WTC11 (cell line): ENCODE results near the gene UBN1. TPM values are rescaled to one million over a fixed set of nuclear protein-coding genes. Genes with fewer than 3 reads are reported as not detected.

Source experiments
- ATAC-seq: fragments of 200-7000 bp; cut with Tn5 transposase; 2 replicates; pipeline ENCODE4 v1.10.0; 2021; ENCODE audit warnings: mild to moderate bottlenecking, moderate library complexity
- CTCF ChIA-PET: fragments of 300-600 bp; sonication (Branson Sonifier 250); formaldehyde crosslinking; loops from one replicate; lab custom pipeline; 2021; ENCODE audit warnings: antibody characterized with exemption; lab: Charles Lee
- POLR2A ChIA-PET: fragments of 350-600 bp; sonication (Branson Sonifier 250); formaldehyde crosslinking; loops from one replicate; lab custom pipeline; 2021; ENCODE audit warnings: antibody characterized with exemption; lab: Charles Lee
- DNase-seq: peaks from one replicate; pipeline ENCODE4 v3.0.0; 2021; ENCODE audit warnings: low spot score
- H3K27ac Mint-ChIP-seq: 2 replicates; pipeline ENCODE4 v1.8.0; 2021; ENCODE audit warnings: mixed read lengths
- H3K27me3 Mint-ChIP-seq: 2 replicates; pipeline ENCODE4 v1.8.0; 2021; ENCODE audit warnings: low read depth, mild to moderate bottlenecking, moderate library complexity, mixed read lengths
- H3K36me3 Mint-ChIP-seq: 2 replicates; pipeline ENCODE4 v1.8.0; 2021; ENCODE audit warnings: mixed read lengths
- H3K4me1 Mint-ChIP-seq: 2 replicates; pipeline ENCODE4 v1.8.0; 2022; ENCODE audit warnings: mixed read lengths
- H3K4me3 Mint-ChIP-seq: 2 replicates; pipeline ENCODE4 v1.8.0; 2021; ENCODE audit warnings: mild to moderate bottlenecking, moderate library complexity, mixed read lengths
- H3K9me3 Mint-ChIP-seq: 2 replicates; pipeline ENCODE4 v1.8.0; 2021; ENCODE audit warnings: mixed read lengths
- ATF1 ChIP-seq: sonication (generic); formaldehyde crosslinking; IDR thresholded peaks from 2 replicates; pipeline ENCODE4 v1.8.1; 2023; ENCODE audit warnings: mild to moderate bottlenecking, moderate library complexity, missing genetic modification reagents
- CBFB ChIP-seq: sonication (generic); formaldehyde crosslinking; IDR thresholded peaks from 2 replicates; pipeline ENCODE4 v1.8.1; 2022; ENCODE audit warnings: mild to moderate bottlenecking, low read depth, missing genetic modification reagents
- CREM ChIP-seq: sonication (generic); formaldehyde crosslinking; IDR thresholded peaks from 2 replicates; pipeline ENCODE4 v1.8.1; 2022; ENCODE audit warnings: mild to moderate bottlenecking, missing genetic modification reagents, moderate library complexity
- FOXJ3 ChIP-seq: sonication (generic); formaldehyde crosslinking; IDR thresholded peaks from 2 replicates; pipeline ENCODE4 v1.9.0; 2021; ENCODE audit warnings: missing genetic modification reagents, mild to moderate bottlenecking, borderline replicate concordance
- GTF2I ChIP-seq: fragments of 250-450 bp; sonication (Bioruptor Pico); conservative IDR thresholded peaks from 2 replicates; pipeline ENCODE4 v1.4.0; 2021; ENCODE audit warnings: mild to moderate bottlenecking
- HMGA2 ChIP-seq: fragments of 250-450 bp; sonication (Bioruptor Pico); IDR thresholded peaks from 2 replicates; pipeline ENCODE4 v1.4.0; 2021; ENCODE audit warnings: mild to moderate bottlenecking, moderate library complexity
- KAT7 ChIP-seq: sonication (generic); formaldehyde crosslinking; IDR thresholded peaks from 2 replicates; pipeline ENCODE4 v1.8.1; 2023; ENCODE audit warnings: missing genetic modification reagents, mild to moderate bottlenecking, borderline replicate concordance
- MYBL2 ChIP-seq: sonication (generic); formaldehyde crosslinking; IDR thresholded peaks from 2 replicates; pipeline ENCODE4 v1.8.1; 2023; ENCODE audit warnings: mild to moderate bottlenecking, moderate library complexity, missing genetic modification reagents
- NFE2L1 ChIP-seq: sonication (generic); formaldehyde crosslinking; IDR thresholded peaks from 2 replicates; pipeline ENCODE4 v1.8.1; 2023; ENCODE audit warnings: missing genetic modification reagents
- NFYB ChIP-seq: sonication (generic); formaldehyde crosslinking; conservative IDR thresholded peaks from 2 replicates; pipeline ENCODE4 v1.8.0; 2022; ENCODE audit warnings: low read depth, missing genetic modification reagents
- NR2C2 ChIP-seq: sonication (generic); formaldehyde crosslinking; IDR thresholded peaks from 2 replicates; pipeline ENCODE4 v1.8.0; 2022; ENCODE audit warnings: mild to moderate bottlenecking, missing genetic modification reagents
- ZNF121 ChIP-seq: sonication (generic); formaldehyde crosslinking; IDR thresholded peaks from 2 replicates; pipeline ENCODE4 v1.8.0; 2023; ENCODE audit warnings: missing genetic modification reagents
- ZNF138 ChIP-seq: sonication (generic); formaldehyde crosslinking; conservative IDR thresholded peaks from 2 replicates; pipeline ENCODE4 v1.8.1; 2022; ENCODE audit warnings: mild to moderate bottlenecking, moderate library complexity, missing genetic modification reagents
- total RNA-seq: library from RNA; stranded (reverse); gene quantifications from 3 replicates; pipeline ENCODE4 v1.2.3, GENCODE V29; 2021
- TF ChIP-seq, protein P1 (sequence below): sonication (generic); formaldehyde crosslinking; IDR thresholded peaks from 2 replicates; pipeline ENCODE4 v1.8.1; 2023; ENCODE audit warnings: mild to moderate bottlenecking, missing genetic modification reagents
- TF ChIP-seq, protein P2 (sequence below): sonication (generic); formaldehyde crosslinking; IDR thresholded peaks from 2 replicates; pipeline ENCODE4 v1.8.0; 2022; ENCODE audit warnings: mild to moderate bottlenecking, missing genetic modification reagents
- TF ChIP-seq, protein P3 (sequence below): fragments of 250-450 bp; sonication (Bioruptor Pico); IDR thresholded peaks from 2 replicates; pipeline ENCODE4 v1.9.0; 2021; ENCODE audit warnings: mild to moderate bottlenecking
- TF ChIP-seq, protein P4 (sequence below): fragments of 250-450 bp; sonication (Bioruptor Pico); IDR thresholded peaks from 2 replicates; pipeline ENCODE4 v1.8.0; 2021; ENCODE audit warnings: mild to moderate bottlenecking
- TF ChIP-seq, protein P5 (sequence below): sonication (generic); formaldehyde crosslinking; IDR thresholded peaks from 2 replicates; pipeline ENCODE4 v1.8.0; 2022; ENCODE audit warnings: mild to moderate bottlenecking, missing genetic modification reagents
- TF ChIP-seq, protein P6 (sequence below): sonication (generic); formaldehyde crosslinking; IDR thresholded peaks from 2 replicates; pipeline ENCODE4 v1.8.1; 2022; ENCODE audit warnings: mild to moderate bottlenecking, moderate library complexity, missing genetic modification reagents
- TF ChIP-seq, protein P7 (sequence below): fragments of 250-450 bp; sonication (Bioruptor Pico); IDR thresholded peaks from 2 replicates; pipeline ENCODE4 v2.1.2; 2022; ENCODE audit warnings: mild to moderate bottlenecking, moderate library complexity

UBN1 gene
- total RNA-seq, 1 experiment from 2014 or later: 38.5 TPM

DNA sequence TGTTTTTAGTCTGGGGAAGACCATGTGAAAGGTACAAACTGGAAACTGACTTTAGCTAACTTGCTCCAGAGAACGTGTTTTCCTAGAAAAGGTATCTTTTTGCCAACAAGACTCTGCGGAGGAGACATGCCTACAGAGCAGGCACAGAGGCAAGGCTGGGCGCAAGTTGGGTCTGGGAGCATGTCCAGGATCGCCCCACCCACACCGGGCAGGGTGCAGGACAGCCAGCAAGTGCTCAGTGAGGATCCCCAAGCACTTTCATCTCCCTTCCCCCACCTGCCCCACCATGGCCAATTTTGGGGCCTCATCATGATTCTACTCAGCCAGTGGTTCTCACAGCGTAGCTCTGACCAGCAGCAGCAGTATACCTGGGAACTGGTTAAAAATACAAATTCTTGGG lies 26.6 kb upstream of the UBN1 start:
- ATAC-seq: no peak
- POLR2A ChIA-PET: no interaction called here
- H3K36me3 Mint-ChIP-seq: peaks cover 60% of the 10 kb centered on the region
- TF ChIP-seq GTF2I: no peak
- TF ChIP-seq ZNF138 (CRISPR knock-in tag): no peak
- no peak for TF ChIP-seq NR2C2 (CRISPR knock-in tag)
- TF ChIP-seq, protein P1, sequence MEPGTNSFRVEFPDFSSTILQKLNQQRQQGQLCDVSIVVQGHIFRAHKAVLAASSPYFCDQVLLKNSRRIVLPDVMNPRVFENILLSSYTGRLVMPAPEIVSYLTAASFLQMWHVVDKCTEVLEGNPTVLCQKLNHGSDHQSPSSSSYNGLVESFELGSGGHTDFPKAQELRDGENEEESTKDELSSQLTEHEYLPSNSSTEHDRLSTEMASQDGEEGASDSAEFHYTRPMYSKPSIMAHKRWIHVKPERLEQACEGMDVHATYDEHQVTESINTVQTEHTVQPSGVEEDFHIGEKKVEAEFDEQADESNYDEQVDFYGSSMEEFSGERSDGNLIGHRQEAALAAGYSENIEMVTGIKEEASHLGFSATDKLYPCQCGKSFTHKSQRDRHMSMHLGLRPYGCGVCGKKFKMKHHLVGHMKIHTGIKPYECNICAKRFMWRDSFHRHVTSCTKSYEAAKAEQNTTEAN (CRISPR knock-in tag): no peak
- TF ChIP-seq ATF1: no peak
- TF ChIP-seq, protein P2, sequence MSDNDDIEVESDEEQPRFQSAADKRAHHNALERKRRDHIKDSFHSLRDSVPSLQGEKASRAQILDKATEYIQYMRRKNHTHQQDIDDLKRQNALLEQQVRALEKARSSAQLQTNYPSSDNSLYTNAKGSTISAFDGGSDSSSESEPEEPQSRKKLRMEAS (CRISPR knock-in tag): no peak
- no peak for DNase-seq
- no peak overlapping the region for H3K4me3 Mint-ChIP-seq
- H3K27me3 Mint-ChIP-seq: no peaks in the 10 kb centered on the region
- no peaks in the 10 kb centered on the region for H3K9me3 Mint-ChIP-seq
- CTCF ChIA-PET: no interaction called here
- no peaks in the 10 kb centered on the region for H3K4me1 Mint-ChIP-seq
- H3K27ac Mint-ChIP-seq: no peak overlapping the region

DNA sequence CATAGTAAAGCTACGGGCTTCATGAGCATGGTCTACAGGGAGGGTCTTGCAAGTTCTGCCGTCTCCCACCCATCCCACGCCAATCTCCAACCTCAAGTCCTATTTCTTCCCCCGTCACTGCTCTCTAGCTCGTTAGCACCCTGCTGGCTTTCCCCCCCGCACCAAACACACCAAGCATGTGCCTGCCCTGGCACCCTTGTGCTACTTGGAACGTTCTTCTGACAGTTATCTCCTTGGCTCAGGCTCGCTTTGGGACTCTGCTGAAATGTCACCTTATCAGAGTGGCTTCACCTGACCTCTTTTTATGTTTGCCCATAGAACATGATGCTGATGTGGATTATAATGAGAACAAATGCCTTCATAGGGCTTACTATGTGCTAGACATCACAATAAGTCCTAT lies 22.1 kb upstream of the UBN1 start:
- H3K36me3 Mint-ChIP-seq: peaks cover 60% of the 10 kb centered on the region
- no peak overlapping the region for H3K27ac Mint-ChIP-seq
- no peak overlapping the region for H3K4me3 Mint-ChIP-seq
- ATAC-seq (no peak), DNase-seq (no peak)
- ChIA-PET POLR2A (interaction anchor here (2.0 kb wide), 1 partner anchor 10 kb away, joined by 4 read pairs; no protein-coding TSS in a partner anchor), CTCF (no interaction called here)
- TF ChIP-seq ZNF121 (CRISPR knock-in tag): no peak
- TF ChIP-seq, protein P3, sequence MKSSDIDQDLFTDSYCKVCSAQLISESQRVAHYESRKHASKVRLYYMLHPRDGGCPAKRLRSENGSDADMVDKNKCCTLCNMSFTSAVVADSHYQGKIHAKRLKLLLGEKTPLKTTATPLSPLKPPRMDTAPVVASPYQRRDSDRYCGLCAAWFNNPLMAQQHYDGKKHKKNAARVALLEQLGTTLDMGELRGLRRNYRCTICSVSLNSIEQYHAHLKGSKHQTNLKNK (CRISPR knock-in tag): no peak
- no peak for TF ChIP-seq MYBL2
- no peak for TF ChIP-seq FOXJ3 (CRISPR knock-in tag)
- TF ChIP-seq HMGA2 (CRISPR knock-in tag): no peak
- TF ChIP-seq CBFB (CRISPR knock-in tag): no peak
- TF ChIP-seq NFYB (CRISPR knock-in tag): no peak
- TF ChIP-seq NFE2L1 (CRISPR knock-in tag): no peak
- TF ChIP-seq, protein P4, sequence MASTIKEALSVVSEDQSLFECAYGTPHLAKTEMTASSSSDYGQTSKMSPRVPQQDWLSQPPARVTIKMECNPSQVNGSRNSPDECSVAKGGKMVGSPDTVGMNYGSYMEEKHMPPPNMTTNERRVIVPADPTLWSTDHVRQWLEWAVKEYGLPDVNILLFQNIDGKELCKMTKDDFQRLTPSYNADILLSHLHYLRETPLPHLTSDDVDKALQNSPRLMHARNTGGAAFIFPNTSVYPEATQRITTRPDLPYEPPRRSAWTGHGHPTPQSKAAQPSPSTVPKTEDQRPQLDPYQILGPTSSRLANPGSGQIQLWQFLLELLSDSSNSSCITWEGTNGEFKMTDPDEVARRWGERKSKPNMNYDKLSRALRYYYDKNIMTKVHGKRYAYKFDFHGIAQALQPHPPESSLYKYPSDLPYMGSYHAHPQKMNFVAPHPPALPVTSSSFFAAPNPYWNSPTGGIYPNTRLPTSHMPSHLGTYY: no peak
- TF ChIP-seq, protein P5, sequence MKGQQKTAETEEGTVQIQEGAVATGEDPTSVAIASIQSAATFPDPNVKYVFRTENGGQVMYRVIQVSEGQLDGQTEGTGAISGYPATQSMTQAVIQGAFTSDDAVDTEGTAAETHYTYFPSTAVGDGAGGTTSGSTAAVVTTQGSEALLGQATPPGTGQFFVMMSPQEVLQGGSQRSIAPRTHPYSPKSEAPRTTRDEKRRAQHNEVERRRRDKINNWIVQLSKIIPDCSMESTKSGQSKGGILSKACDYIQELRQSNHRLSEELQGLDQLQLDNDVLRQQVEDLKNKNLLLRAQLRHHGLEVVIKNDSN (CRISPR knock-in tag): no peak
- TF ChIP-seq, protein P2 (CRISPR knock-in tag): no peak
- no peak for TF ChIP-seq CREM (CRISPR knock-in tag)
- TF ChIP-seq, protein P6, sequence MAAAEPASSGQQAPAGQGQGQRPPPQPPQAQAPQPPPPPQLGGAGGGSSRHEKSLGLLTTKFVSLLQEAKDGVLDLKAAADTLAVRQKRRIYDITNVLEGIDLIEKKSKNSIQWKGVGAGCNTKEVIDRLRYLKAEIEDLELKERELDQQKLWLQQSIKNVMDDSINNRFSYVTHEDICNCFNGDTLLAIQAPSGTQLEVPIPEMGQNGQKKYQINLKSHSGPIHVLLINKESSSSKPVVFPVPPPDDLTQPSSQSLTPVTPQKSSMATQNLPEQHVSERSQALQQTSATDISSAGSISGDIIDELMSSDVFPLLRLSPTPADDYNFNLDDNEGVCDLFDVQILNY (CRISPR knock-in tag): no peak
- no peak for TF ChIP-seq KAT7 (CRISPR knock-in tag)
- TF ChIP-seq, protein P7, sequence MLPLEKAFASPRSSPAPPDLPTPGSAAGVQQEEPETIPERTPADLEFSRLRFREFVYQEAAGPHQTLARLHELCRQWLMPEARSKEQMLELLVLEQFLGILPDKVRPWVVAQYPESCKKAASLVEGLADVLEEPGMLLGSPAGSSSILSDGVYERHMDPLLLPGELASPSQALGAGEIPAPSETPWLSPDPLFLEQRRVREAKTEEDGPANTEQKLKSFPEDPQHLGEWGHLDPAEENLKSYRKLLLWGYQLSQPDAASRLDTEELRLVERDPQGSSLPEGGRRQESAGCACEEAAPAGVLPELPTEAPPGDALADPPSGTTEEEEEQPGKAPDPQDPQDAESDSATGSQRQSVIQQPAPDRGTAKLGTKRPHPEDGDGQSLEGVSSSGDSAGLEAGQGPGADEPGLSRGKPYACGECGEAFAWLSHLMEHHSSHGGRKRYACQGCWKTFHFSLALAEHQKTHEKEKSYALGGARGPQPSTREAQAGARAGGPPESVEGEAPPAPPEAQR: no peak
- no peaks in the 10 kb centered on the region for H3K9me3 Mint-ChIP-seq
- no peaks in the 10 kb centered on the region for H3K4me1 Mint-ChIP-seq
- no peaks in the 10 kb centered on the region for H3K27me3 Mint-ChIP-seq
